ENCODE data around the gene AQP3.

DNA sequence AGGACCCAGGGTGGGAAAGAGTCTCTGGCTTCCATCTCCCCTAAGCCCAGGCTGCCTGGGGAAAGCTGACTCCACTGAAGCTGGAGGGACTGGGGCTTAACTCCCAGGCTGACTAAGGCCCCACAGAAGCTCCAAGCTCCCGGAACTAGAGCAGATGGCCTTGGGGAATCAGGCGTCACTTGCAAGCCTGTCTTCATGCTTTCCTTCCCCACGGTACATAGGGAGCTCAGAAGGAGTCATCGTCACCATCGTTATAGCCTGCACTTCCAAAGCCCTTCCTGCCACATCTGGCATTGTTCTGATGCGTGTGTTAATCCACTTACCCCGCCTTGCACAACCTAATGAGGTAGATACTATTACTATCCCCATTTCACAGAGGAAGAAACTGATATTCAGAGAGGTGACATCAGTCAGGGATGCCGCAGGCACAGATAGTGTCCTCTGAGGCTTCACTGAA, 11.5 kb downstream of the AQP3 start:
- TF ChIP-seq CTCF (IDR thresholded peaks at IDR 0.05) (no peak), POLR2A (IDR thresholded peaks at IDR 0.05) (no peak), POLR2AphosphoS5 (IDR thresholded peaks at IDR 0.05) (no peak)
